Astrocyte of the spinal cord (primary cell): ENCODE data around the gene METRNL.

Experiments
- DNase-seq: peaks from one replicate; pipeline ENCODE4 v3.0.0; 2011; ENCODE audit warnings: low read depth, low spot score
- H3K4me3 ChIP-seq: 2 replicates; pipeline ENCODE4 v1.5.1; 2011; ENCODE audit warnings: low read depth, mild to moderate bottlenecking, low read length, moderate library complexity
- CTCF ChIP-seq: IDR thresholded peaks from 2 replicates; pipeline ENCODE4 v1.5.1; 2012; ENCODE audit warnings: low read depth, mild to moderate bottlenecking, low read length, inconsistent platforms
- in situ Hi-C: cut with HindIII; loops from 2 replicates; pipeline ENCODE4 v1.10.0; 2017; ENCODE audit warnings: low sequenced_read_pairs

The METRNL gene

GRCh38 chr17:83124871-83125514, 45.6 kb downstream of the METRNL start:
- TF ChIP-seq CTCF, result no peak
- DNase-seq, result no peak
- no peak overlapping the region for H3K4me3 ChIP-seq
- in situ Hi-C loops, result no loop called here

GRCh38 chr17:83125515-83126274, 46.3 kb downstream of the METRNL start:
- no peak for DNase-seq
- in situ Hi-C loops, result no loop called here

GRCh38 chr17:83126275-83126811, 46.9 kb downstream of the METRNL start:
- DNase-seq, result no peak
- no peak for TF ChIP-seq CTCF
- in situ Hi-C loops, result no loop called here
- no peak overlapping the region for H3K4me3 ChIP-seq

More at GRCh38 chr17:83125515-83126274, 46.3 kb downstream of the METRNL start:
- no peak for TF ChIP-seq CTCF
- H3K4me3 ChIP-seq, result no peak overlapping the region

- no peak for DNase-seq
- in situ Hi-C loops, result no loop called here
- no peak overlapping the region for H3K4me3 ChIP-seq
- no peak for TF ChIP-seq CTCF
Observed at GRCh38 chr17:83127431-83128160, 48.2 kb downstream of the METRNL start.

GRCh38 chr17:83128306-83129240, 49.2 kb downstream of the METRNL start:
- no peak for TF ChIP-seq CTCF
- no peak overlapping the region for H3K4me3 ChIP-seq
- no peak for DNase-seq
- in situ Hi-C loops, result no loop called here
